HL-60 (cell line): ENCODE measurements around the gene KSR1.

Experiments
- DNase-seq, 2 experiments: peaks; one replicate each; pipeline ENCODE4 v3.0.0-alpha.2; 2010 to 2020; ENCODE audit warnings: low read depth in 1 of 2, low spot score in 1 of 2
- H3K27ac ChIP-seq: fragments of 250-450 bp; sonication (Bioruptor Pico); replicated peaks from 2 replicates; pipeline ENCODE4 v1.5.1; 2020; ENCODE audit warnings: mild to moderate bottlenecking, moderate library complexity
- H3K27me3 ChIP-seq: fragments of 250-450 bp; sonication (Bioruptor Pico); 2 replicates; pipeline ENCODE4 v1.5.1; 2021; ENCODE audit warnings: mild to moderate bottlenecking, moderate library complexity; ENCODE audit not compliant: insufficient read depth, poor library complexity, severe bottlenecking
- H3K4me3 ChIP-seq: replicated peaks from 2 replicates; pipeline ENCODE4 v1.5.1; 2011; ENCODE audit warnings: mild to moderate bottlenecking, control low read depth, low read length; ENCODE audit not compliant: insufficient read depth
- GABPA ChIP-seq: IDR thresholded peaks from 2 replicates; pipeline ENCODE4 v1.6.1; 2012; ENCODE audit warnings: low read depth
- POLR2AphosphoS5 ChIP-seq: IDR thresholded peaks from 2 replicates; pipeline ENCODE4 v1.6.1; 2012; ENCODE audit warnings: low read depth
- SPI1 ChIP-seq: IDR thresholded peaks from 2 replicates; pipeline ENCODE4 v1.6.1; 2012; ENCODE audit warnings: low read depth, mild to moderate bottlenecking, borderline replicate concordance
- TF ChIP-seq, protein P1 (sequence below): IDR thresholded peaks from 2 replicates; pipeline ENCODE4 v1.6.1; 2012; ENCODE audit warnings: low read depth; ENCODE audit not compliant: insufficient replicate concordance
- TF ChIP-seq, protein P2 (sequence below): IDR thresholded peaks from one replicate; pipeline ENCODE4 v1.5.1; 2011; ENCODE audit warnings: low read length, control low read depth, inconsistent platforms; ENCODE audit not compliant: insufficient read depth

The KSR1 gene

DNA sequence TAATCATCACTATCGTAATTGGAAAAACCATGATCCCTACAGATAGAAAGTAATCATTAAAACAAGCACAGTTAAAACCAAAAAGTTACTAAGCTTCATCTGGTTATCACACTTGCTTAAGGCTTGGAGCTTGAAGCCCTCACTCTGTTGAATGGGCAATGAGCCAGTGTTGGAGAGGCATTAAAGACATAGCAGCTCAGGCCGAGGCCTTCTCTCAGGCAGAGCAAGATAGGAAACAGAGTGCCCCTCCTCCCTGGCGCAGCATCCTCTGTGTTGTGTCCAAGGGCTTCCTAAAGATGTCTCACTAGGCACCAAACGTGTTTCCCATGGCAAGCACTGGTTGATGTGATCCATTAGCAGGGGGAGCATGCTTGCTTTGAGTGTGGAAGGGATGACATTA is 139.8 kb downstream of the KSR1 start:
- H3K27ac ChIP-seq, result no peak overlapping the region
- no peak for DNase-seq
- H3K27me3 ChIP-seq, result no peaks in the 10 kb centered on the region
- no peak overlapping the region for H3K4me3 ChIP-seq
- TF ChIP-seq POLR2AphosphoS5 (no peak), SPI1 (no peak), GABPA (no peak)
- TF ChIP-seq, protein P1, sequence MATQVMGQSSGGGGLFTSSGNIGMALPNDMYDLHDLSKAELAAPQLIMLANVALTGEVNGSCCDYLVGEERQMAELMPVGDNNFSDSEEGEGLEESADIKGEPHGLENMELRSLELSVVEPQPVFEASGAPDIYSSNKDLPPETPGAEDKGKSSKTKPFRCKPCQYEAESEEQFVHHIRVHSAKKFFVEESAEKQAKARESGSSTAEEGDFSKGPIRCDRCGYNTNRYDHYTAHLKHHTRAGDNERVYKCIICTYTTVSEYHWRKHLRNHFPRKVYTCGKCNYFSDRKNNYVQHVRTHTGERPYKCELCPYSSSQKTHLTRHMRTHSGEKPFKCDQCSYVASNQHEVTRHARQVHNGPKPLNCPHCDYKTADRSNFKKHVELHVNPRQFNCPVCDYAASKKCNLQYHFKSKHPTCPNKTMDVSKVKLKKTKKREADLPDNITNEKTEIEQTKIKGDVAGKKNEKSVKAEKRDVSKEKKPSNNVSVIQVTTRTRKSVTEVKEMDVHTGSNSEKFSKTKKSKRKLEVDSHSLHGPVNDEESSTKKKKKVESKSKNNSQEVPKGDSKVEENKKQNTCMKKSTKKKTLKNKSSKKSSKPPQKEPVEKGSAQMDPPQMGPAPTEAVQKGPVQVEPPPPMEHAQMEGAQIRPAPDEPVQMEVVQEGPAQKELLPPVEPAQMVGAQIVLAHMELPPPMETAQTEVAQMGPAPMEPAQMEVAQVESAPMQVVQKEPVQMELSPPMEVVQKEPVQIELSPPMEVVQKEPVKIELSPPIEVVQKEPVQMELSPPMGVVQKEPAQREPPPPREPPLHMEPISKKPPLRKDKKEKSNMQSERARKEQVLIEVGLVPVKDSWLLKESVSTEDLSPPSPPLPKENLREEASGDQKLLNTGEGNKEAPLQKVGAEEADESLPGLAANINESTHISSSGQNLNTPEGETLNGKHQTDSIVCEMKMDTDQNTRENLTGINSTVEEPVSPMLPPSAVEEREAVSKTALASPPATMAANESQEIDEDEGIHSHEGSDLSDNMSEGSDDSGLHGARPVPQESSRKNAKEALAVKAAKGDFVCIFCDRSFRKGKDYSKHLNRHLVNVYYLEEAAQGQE, result no peak
- TF ChIP-seq, protein P2, sequence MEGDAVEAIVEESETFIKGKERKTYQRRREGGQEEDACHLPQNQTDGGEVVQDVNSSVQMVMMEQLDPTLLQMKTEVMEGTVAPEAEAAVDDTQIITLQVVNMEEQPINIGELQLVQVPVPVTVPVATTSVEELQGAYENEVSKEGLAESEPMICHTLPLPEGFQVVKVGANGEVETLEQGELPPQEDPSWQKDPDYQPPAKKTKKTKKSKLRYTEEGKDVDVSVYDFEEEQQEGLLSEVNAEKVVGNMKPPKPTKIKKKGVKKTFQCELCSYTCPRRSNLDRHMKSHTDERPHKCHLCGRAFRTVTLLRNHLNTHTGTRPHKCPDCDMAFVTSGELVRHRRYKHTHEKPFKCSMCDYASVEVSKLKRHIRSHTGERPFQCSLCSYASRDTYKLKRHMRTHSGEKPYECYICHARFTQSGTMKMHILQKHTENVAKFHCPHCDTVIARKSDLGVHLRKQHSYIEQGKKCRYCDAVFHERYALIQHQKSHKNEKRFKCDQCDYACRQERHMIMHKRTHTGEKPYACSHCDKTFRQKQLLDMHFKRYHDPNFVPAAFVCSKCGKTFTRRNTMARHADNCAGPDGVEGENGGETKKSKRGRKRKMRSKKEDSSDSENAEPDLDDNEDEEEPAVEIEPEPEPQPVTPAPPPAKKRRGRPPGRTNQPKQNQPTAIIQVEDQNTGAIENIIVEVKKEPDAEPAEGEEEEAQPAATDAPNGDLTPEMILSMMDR, result no peak

DNA sequence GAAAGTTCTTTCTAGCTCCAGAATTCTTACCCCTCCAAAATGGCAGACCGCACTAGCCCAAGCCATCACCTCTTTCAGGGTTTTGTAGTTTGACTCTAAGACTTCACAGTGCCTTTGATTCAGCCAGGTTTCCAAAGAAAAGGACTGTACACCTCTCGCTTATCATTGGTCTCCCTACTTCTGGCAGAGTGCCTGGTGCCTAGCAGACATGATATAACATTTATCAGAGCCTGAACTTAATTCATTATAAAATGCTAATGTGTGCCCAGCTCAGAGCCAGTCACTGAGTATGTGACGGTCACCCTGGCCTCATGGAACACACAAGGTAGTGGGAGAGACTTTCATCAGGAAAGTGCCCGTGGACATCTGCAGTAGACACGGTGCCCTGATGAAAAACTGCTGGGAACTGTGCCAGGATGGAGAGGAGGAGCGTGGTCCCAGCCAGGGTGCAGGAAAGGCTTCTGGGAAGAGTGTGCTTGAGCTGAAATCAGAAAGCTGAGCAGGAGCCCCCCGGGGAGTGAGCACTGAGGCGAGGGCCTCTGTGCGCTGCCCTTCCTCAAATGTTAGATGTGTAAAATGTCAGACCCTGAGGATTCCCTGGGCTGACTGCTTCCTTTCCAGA is 140.4 kb downstream of the KSR1 start:
- TF ChIP-seq, protein P2, result no peak
- TF ChIP-seq GABPA (no peak), SPI1 (no peak), POLR2AphosphoS5 (no peak)
- TF ChIP-seq, protein P1, result no peak
- Histone ChIP-seq H3K4me3 (no peak overlapping the region), H3K27me3 (no peaks in the 10 kb centered on the region), H3K27ac (no peak overlapping the region)
- DNase-seq, result no peak

DNA sequence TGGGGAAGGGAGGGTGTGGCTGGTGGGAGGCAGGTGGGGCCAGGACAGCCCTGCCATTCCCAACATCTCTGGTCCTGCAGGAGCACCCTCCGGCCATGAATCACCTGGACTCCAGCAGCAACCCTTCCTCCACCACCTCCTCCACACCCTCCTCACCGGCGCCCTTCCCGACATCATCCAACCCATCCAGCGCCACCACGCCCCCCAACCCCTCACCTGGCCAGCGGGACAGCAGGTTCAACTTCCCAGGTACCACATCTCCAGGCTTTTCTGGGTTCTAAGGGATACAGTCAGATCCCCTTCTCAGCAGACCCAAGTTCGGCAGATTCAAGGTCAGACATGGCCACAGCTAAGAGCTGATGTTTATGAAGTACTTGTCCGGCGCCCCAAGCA is 140.9 kb downstream of the KSR1 start:
- TF ChIP-seq POLR2AphosphoS5 (no peak), SPI1 (no peak), GABPA (no peak)
- TF ChIP-seq, protein P1, result no peak
- TF ChIP-seq, protein P2, result no peak
- H3K27me3 ChIP-seq, result no peaks in the 10 kb centered on the region
- no peak for DNase-seq
- no peak overlapping the region for H3K4me3 ChIP-seq
- H3K27ac ChIP-seq, result no peak overlapping the region
